ENCODE data around the gene ST7L.

GRCh38 chr1:112636597-112637253, 17.8 kb upstream of the ST7L start:
- no peak for TF ChIP-seq CTCF (IDR thresholded peaks at IDR 0.05)
- TF ChIP-seq POLR2A (IDR thresholded peaks at IDR 0.05) = no peak
